ENCODE measurements around the gene FAM184A. TPM values are rescaled to one million over a fixed set of nuclear protein-coding genes. Genes with fewer than 3 reads are reported as not detected.

FAM184A gene
- total and polyA plus RNA-seq, 2 experiments from 2014 or later = 13.7 to 18.6 TPM

DNA sequence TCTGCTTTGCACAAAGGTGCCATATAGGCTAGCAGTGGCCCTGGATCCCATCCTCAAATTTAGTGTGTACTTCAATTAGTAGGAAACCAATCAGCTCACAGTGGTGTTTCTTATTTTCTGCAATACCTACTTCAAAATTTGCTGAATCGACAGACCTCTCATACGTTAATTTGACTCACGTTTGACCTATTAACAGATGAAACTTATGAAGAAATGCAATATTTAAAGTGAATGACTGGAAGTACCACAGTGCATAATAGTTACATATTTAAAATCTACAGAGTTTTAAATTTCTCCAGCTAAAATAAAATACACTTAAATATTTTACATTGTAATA lies 95.9 kb downstream of the FAM184A start (continued):
- TF ChIP-seq ZNF462 (CRISPR knock-in tag; IDR thresholded peaks at IDR 0.05) (no peak), ZNF114 (CRISPR knock-in tag; IDR thresholded peaks at IDR 0.05) (no peak), STAT1 (IDR thresholded peaks at IDR 0.05; ENCODE audit: unreplicated experiment) (no peak), ZNF331 (CRISPR knock-in tag; IDR thresholded peaks at IDR 0.05; ENCODE audit: low read depth) (no peak)
- TF ChIP-seq, protein P1, sequence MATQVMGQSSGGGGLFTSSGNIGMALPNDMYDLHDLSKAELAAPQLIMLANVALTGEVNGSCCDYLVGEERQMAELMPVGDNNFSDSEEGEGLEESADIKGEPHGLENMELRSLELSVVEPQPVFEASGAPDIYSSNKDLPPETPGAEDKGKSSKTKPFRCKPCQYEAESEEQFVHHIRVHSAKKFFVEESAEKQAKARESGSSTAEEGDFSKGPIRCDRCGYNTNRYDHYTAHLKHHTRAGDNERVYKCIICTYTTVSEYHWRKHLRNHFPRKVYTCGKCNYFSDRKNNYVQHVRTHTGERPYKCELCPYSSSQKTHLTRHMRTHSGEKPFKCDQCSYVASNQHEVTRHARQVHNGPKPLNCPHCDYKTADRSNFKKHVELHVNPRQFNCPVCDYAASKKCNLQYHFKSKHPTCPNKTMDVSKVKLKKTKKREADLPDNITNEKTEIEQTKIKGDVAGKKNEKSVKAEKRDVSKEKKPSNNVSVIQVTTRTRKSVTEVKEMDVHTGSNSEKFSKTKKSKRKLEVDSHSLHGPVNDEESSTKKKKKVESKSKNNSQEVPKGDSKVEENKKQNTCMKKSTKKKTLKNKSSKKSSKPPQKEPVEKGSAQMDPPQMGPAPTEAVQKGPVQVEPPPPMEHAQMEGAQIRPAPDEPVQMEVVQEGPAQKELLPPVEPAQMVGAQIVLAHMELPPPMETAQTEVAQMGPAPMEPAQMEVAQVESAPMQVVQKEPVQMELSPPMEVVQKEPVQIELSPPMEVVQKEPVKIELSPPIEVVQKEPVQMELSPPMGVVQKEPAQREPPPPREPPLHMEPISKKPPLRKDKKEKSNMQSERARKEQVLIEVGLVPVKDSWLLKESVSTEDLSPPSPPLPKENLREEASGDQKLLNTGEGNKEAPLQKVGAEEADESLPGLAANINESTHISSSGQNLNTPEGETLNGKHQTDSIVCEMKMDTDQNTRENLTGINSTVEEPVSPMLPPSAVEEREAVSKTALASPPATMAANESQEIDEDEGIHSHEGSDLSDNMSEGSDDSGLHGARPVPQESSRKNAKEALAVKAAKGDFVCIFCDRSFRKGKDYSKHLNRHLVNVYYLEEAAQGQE (IDR thresholded peaks at IDR 0.05; ENCODE audit: unreplicated experiment) = no peak

DNA sequence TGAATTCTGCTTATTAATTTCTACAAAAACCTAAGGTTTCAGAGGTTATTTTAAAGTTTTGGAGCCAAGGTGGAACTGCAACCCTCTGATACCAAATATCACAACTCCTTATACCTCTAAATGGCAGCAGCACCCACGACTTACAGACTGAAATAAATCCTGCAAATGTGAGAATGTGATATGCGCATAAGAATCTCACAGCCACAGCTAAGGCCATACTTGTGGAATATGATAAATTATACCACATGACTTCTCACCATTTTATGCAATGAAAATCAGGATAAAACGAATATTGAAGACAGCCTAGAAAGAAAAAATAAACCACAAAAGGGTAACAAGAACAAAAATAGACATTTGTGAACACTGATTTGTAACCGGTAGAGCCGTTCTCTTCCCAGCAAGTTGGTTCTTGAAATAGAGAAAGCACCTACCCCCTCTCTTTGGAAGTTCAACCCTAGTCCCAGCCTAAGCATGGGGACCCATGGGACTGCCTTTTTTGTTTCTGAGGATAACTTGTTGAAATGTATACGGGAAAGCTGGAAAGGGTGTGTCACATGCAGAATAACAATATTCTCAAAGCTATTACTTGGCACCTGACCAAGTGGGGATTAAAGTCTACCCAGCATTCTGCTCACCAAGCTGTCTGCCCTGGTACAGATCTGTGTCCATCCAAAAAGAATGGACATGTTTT lies 96.4 kb downstream of the FAM184A start:
- Histone ChIP-seq H3K9me2 (ENCODE audit: insufficient read depth) (no peaks in the 10 kb centered on the region), H3F3A (replicated peaks; ENCODE audit: low read depth) (no peaks in the 10 kb centered on the region), H3K79me2 (replicated peaks; ENCODE audit: insufficient read depth) (no peaks in the 10 kb centered on the region), H3K27me3 (ENCODE audit: insufficient read depth) (no peaks in the 10 kb centered on the region), H3K4me2 (no peak overlapping the region), H3K27ac (ENCODE audit: low read depth) (no peak overlapping the region), H4K20me1 (replicated peaks; ENCODE audit: insufficient read depth) (no peaks in the 10 kb centered on the region), H3K4me3 (no peak overlapping the region), H3K36me3 (ENCODE audit: insufficient read depth) (no peaks in the 10 kb centered on the region), H2AFZ (no peak overlapping the region), H3K4me1 (ENCODE audit: insufficient read depth) (no peaks in the 10 kb centered on the region; the same call in 1 of the 2 replicates)
- Mint-ChIP-seq H3K9me3 (no peaks in the 10 kb centered on the region), H3K27ac (no peak overlapping the region), H3K4me3 (no peak overlapping the region), H3K4me1 (peaks cover 3% of the 10 kb centered on the region; the same call in 1 of the 3 replicates), H3K36me3 (ENCODE audit: low read depth) (peaks cover 21% of the 10 kb centered on the region), H3K27me3 (ENCODE audit: insufficient read depth, low read depth, poor library complexity) (no peaks in the 10 kb centered on the region)
- no peak for DNase-seq (ENCODE audit: low spot score)
- ATAC-seq = no peak
- TF ChIP-seq JUNB (IDR thresholded peaks at IDR 0.05; ENCODE audit: unreplicated experiment) = no peak
- TF ChIP-seq NANOG (IDR thresholded peaks at IDR 0.05; ENCODE audit: borderline replicate concordance) = no peak

All from GM23338 (cell line).